B cell (primary cell): ENCODE results near the gene MYL6.

Source experiments
- EZH2 ChIP-seq: IDR thresholded peaks from 2 replicates; pipeline ENCODE4 v1.6.1; 2012; ENCODE audit warnings: borderline replicate concordance, low read depth, mild to moderate bottlenecking, moderate library complexity, low read length; ENCODE audit not compliant: insufficient read depth, poor library complexity, severe bottlenecking
- TF ChIP-seq, protein P1 (sequence below): fragments of 200-600 bp; IDR thresholded peaks from one replicate; pipeline ENCODE4 v1.8.0; 2022; ENCODE audit warnings: antibody characterized with exemption, mild to moderate bottlenecking

DNA sequence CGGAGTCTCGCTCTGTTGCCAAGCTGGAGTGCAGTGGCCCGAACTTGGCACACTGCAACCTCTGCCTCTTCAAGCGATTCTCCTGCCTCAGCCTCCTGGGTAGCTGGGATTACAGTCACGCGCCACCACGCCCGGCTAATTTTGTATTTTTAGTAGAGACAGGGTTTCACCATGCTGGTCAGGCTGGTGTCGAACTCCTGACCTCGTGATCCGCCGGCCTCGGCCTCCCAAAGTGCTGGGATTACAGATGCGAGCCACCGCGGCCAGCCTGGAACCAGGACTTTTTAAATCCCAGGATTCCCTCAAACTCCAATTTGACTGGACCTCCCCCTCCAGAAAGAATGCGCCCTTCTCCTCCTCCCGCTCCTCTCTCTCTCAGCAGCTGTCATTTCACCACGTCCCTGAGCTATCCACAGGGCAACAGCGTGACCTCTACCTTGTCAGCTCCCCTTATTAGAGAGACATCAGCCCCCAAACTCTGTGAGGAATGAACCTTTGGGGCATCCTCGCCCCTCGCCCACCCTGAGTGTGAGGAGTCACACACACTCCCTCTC is 28.1 kb upstream of the MYL6 start:
- TF ChIP-seq, protein P1, sequence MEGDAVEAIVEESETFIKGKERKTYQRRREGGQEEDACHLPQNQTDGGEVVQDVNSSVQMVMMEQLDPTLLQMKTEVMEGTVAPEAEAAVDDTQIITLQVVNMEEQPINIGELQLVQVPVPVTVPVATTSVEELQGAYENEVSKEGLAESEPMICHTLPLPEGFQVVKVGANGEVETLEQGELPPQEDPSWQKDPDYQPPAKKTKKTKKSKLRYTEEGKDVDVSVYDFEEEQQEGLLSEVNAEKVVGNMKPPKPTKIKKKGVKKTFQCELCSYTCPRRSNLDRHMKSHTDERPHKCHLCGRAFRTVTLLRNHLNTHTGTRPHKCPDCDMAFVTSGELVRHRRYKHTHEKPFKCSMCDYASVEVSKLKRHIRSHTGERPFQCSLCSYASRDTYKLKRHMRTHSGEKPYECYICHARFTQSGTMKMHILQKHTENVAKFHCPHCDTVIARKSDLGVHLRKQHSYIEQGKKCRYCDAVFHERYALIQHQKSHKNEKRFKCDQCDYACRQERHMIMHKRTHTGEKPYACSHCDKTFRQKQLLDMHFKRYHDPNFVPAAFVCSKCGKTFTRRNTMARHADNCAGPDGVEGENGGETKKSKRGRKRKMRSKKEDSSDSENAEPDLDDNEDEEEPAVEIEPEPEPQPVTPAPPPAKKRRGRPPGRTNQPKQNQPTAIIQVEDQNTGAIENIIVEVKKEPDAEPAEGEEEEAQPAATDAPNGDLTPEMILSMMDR, result no peak
- TF ChIP-seq EZH2, result no peak
